Peyer's patch (tissue), 4 donors: ENCODE measurements around the gene TMIGD2. TPM values are rescaled to one million over a fixed set of nuclear protein-coding genes. Genes with fewer than 3 reads are reported as not detected.

ENCODE experiments used
- DNase-seq, 3 donors: peaks; one replicate each; pipeline ENCODE4 v3.0.0-alpha.2; 2017 to 2019
- H3K27ac ChIP-seq, 4 donors: fragments of 200-600 bp; sonication (generic); one replicate each; pipeline ENCODE4 v1.5.1; 2016 to 2019
- H3K27me3 ChIP-seq, 2 donors: fragments of 200-600 bp; sonication (generic); one replicate each; pipeline ENCODE4 v1.5.1; 2019
- H3K36me3 ChIP-seq, 3 donors: fragments of 200-600 bp; sonication (generic); one replicate each; pipeline ENCODE4 v1.5.1; 2016 to 2019
- H3K4me1 ChIP-seq, 4 donors: fragments of 200-600 bp; sonication (generic); one replicate each; pipeline ENCODE4 v1.5.1; 2016 to 2019
- H3K4me3 ChIP-seq, 4 donors: fragments of 200-600 bp; sonication (generic); 1 replicate in 3 of 4; 2 replicates in 1 of 4; pipeline ENCODE4 v1.5.1; 2016 to 2019; ENCODE audit warnings: mild to moderate bottlenecking in 1 of 4
- H3K9me3 ChIP-seq, 4 donors: fragments of 200-600 bp; sonication (generic); one replicate each; pipeline ENCODE4 v1.5.1; 2016 to 2019; ENCODE audit warnings: mild to moderate bottlenecking in 1 of 4
- POLR2A ChIP-seq, 2 donors: fragments of 450-650 bp; IDR thresholded peaks; one replicate each; pipeline ENCODE4 v1.5.1; 2017; ENCODE audit warnings: antibody characterized with exemption in 2 of 2, mild to moderate bottlenecking in 2 of 2, moderate library complexity in 2 of 2
- total RNA-seq, 4 donors: library from RNA; depleted of rRNA; stranded (reverse); fragments of >200 nt; gene quantifications; one replicate each; pipeline ENCODE4 v1.1.0, GENCODE V29; 2016
- TF ChIP-seq, protein P1 (sequence below), 6 experiments: fragments of 450-650 bp in 4 of 6; fragments of 200-600 bp in 2 of 6; sonication (generic) in 1 of 6; IDR thresholded peaks; one replicate each; pipeline ENCODE4 v1.5.1; 2017 to 2019; ENCODE audit warnings: antibody characterized with exemption in 6 of 6, mild to moderate bottlenecking in 3 of 6, moderate library complexity in 1 of 6

TMIGD2 gene
- total RNA-seq, 4 donors from 2014 or later: 2.2 to 6.1 (median 3.8) TPM

DNA sequence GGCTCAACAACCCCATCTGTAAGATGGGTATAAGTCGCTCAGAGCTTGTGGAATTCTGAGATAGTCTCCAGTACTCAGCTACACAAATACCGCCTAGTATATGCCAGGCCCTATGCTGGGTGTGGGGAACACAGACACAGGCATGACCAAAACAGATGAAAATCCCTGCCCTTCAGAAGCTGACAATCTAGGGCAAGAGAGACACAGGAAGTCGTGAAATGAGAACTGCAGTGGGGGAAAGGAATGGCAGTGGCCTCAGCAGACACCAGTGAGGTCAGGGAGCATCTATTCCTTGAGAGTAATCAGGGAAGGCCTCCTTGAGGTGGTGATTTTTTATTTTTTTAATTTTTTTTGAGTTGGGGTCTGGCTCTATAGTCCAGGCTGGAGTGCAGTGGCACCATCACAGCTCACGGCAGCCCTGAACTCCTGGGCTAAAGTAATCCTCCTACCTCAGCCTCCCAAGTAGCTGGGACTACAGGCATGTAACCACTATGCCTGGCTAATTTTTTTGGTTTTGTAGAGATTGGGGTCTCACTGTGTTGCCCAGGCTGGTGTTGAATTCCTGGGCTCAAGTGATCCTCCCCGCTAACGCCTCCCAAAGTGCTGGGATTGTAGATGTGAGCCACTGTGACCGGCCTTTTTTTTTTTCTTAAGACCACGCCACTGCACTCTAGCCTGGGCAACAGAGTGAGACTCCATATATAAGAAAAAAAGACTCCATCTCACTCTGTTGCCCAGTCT is 3.2 kb downstream of the TMIGD2 start:
- no peaks in the 10 kb centered on the region for H3K36me3 ChIP-seq
- no peaks in the 10 kb centered on the region for H3K27me3 ChIP-seq
- no peak for DNase-seq
- H3K4me1 ChIP-seq: no peaks in the 10 kb centered on the region
- H3K9me3 ChIP-seq: no peaks in the 10 kb centered on the region
- H3K27ac ChIP-seq: no peak overlapping the region
- TF ChIP-seq, protein P1, sequence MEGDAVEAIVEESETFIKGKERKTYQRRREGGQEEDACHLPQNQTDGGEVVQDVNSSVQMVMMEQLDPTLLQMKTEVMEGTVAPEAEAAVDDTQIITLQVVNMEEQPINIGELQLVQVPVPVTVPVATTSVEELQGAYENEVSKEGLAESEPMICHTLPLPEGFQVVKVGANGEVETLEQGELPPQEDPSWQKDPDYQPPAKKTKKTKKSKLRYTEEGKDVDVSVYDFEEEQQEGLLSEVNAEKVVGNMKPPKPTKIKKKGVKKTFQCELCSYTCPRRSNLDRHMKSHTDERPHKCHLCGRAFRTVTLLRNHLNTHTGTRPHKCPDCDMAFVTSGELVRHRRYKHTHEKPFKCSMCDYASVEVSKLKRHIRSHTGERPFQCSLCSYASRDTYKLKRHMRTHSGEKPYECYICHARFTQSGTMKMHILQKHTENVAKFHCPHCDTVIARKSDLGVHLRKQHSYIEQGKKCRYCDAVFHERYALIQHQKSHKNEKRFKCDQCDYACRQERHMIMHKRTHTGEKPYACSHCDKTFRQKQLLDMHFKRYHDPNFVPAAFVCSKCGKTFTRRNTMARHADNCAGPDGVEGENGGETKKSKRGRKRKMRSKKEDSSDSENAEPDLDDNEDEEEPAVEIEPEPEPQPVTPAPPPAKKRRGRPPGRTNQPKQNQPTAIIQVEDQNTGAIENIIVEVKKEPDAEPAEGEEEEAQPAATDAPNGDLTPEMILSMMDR (IDR thresholded peaks at IDR 0.05): no peak
- no peak for TF ChIP-seq POLR2A (IDR thresholded peaks at IDR 0.05)
- H3K4me3 ChIP-seq: no peak overlapping the region

DNA sequence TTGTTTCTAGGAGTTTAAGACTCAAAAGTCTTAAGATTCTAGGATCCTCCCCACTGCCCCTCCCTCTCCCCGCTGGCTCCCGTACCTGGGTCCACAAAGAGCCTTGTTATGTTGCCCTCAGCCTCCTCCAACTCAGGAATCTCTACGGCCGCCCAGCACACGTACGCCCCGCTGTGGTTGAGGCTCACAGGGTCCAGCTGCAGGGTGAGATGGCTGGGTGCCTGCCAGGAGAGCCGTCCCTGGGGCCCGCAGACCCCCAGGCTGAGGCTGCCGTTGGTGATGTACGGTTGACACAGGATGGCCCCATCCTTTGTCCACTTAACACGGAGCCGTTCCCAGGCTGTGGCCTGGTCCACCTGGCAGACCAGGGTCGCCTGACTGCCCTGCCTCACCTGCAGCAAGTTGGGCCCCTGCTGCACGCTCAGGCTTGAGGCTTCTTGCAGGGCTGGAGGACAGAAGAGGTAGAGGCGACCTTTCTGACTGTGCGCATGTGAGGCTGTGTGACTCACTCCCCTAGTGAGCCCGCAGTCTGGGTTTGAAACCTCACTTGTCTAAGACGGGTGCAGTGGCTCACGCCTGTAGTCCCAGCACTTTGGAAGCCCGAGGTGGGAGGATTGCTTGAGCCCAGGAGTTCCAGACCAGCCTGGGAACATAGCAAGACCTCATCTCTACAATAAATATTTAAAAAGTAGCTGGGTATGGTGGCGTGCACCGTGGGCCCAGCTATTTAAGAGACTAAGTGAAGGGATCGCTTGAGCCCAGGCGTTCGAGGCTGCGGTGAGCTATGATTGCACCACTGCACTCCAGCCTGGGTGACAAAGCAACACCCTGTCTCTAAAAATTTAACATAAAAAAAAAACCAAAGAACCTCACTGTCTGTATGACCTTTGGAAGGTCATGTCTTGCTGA is 4.0 kb downstream of the TMIGD2 start:
- TF ChIP-seq, protein P1 (IDR thresholded peaks at IDR 0.05): no peak
- TF ChIP-seq POLR2A (IDR thresholded peaks at IDR 0.05): no peak
- Histone ChIP-seq H3K4me1 (no peaks in the 10 kb centered on the region), H3K4me3 (no peak overlapping the region), H3K27ac (no peak overlapping the region), H3K36me3 (no peaks in the 10 kb centered on the region), H3K9me3 (no peaks in the 10 kb centered on the region), H3K27me3 (no peaks in the 10 kb centered on the region)
- no peak for DNase-seq

GRCh38 chr19:4295972-4296771 is 6.0 kb downstream of the TMIGD2 start:
- DNase-seq: no peak
- H3K4me3 ChIP-seq: no peak overlapping the region
- H3K9me3 ChIP-seq: no peaks in the 10 kb centered on the region
- H3K36me3 ChIP-seq: no peaks in the 10 kb centered on the region
- H3K27me3 ChIP-seq: no peaks in the 10 kb centered on the region
- TF ChIP-seq POLR2A (IDR thresholded peaks at IDR 0.05): no peak
- TF ChIP-seq, protein P1 (IDR thresholded peaks at IDR 0.05): no peak
- H3K27ac ChIP-seq: no peak overlapping the region
- no peaks in the 10 kb centered on the region for H3K4me1 ChIP-seq

DNA sequence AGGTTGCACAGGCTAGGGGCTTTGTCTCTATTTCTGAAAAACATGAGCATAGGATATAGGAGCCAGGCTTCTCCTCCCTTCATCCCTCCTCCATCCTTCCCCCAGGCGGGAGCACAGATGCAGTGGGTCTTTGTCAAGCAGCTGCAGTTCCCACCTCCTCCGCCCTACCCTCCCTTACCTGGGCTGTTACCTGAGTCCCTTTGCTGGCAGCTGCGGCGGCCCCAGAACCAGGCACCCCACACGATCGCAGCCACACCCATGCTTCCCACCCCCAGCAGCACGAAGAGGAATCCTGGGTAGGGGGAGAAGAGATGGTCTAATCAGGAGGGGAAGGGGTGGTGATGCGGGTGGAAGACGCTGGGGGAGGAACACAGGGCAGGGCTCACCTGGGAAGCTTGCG is 7.8 kb downstream of the TMIGD2 start:
- no peak overlapping the region for H3K4me3 ChIP-seq
- H3K27ac ChIP-seq: no peak overlapping the region
- H3K36me3 ChIP-seq: no peaks in the 10 kb centered on the region
- H3K4me1 ChIP-seq: no peaks in the 10 kb centered on the region
- DNase-seq: no peak
- no peak for TF ChIP-seq POLR2A (IDR thresholded peaks at IDR 0.05)
- TF ChIP-seq, protein P1 (IDR thresholded peaks at IDR 0.05): no peak
- H3K27me3 ChIP-seq: no peaks in the 10 kb centered on the region
- no peaks in the 10 kb centered on the region for H3K9me3 ChIP-seq

DNA sequence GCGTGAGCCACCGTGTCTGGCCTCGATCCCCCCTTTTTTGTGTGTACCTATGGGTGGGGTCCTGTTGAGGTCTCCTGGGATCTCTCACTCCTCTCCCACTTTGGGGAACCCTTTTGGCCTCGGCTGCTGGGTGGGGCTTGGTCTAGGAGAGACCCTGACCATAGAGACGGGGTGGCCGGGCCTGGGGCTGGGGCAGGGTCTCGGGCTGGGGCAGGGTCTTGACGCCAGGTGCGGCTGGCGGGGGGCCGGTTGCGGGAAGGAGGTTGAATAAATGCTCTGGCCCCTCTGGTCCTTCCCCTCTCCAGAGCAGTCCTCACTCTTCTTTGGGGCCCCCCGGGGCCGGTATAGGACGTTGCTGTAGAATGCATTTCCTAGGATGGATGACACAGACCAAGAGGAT is 9.7 kb downstream of the TMIGD2 start:
- no peaks in the 10 kb centered on the region for H3K27me3 ChIP-seq
- no peaks in the 10 kb centered on the region for H3K9me3 ChIP-seq
- TF ChIP-seq, protein P1 (IDR thresholded peaks at IDR 0.05): no peak
- TF ChIP-seq POLR2A (IDR thresholded peaks at IDR 0.05): no peak
- H3K36me3 ChIP-seq: no peaks in the 10 kb centered on the region
- no peak for DNase-seq
- no peak overlapping the region for H3K4me3 ChIP-seq
- no peaks in the 10 kb centered on the region for H3K4me1 ChIP-seq
- H3K27ac ChIP-seq: no peak overlapping the region
